CD4-positive, alpha-beta T cell treated with Interleukin-21 for 1 hour (primary cell): Measurements from ENCODE around the gene PLAC1.

Experiments
- DNase-seq: peaks from one replicate; pipeline ENCODE4 v3.0.0-alpha.2; 2020

PLAC1 gene

DNA sequence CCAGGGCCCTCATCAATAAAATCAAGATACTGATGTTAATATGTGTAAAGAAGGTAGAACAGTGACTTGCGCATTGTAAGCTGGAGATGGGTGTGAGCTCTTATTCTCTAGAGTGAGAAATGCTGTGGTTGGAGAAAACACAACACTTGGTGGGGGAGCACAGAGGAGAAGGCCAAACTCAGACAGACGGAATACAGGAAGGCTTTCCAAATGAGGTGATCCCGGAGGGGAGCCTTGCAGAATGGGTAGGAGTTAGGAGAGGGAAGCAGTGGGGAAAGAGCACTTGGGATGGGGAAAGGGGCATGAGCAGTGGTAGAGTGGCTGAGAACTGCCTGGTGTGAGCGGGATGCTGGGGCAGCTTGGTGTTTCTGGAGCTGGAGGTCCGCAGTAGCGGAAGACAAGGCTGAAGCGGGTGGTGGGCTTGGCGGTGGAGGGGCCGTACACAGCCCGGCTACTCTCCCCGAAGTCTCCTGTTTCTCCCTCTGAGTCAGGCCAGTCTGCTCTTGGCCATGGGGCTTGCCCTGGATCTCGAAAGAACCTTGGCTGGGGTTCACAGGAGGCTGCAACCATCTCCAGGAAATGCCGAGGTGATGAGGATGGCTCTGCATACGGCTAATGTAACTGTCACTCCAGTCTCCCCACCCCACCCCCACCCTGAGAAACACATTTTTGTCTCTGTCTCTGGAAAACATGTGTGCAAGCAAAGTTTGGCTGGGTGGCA is 11.3 kb upstream of the PLAC1 start:
- DNase-seq: no peak

DNA sequence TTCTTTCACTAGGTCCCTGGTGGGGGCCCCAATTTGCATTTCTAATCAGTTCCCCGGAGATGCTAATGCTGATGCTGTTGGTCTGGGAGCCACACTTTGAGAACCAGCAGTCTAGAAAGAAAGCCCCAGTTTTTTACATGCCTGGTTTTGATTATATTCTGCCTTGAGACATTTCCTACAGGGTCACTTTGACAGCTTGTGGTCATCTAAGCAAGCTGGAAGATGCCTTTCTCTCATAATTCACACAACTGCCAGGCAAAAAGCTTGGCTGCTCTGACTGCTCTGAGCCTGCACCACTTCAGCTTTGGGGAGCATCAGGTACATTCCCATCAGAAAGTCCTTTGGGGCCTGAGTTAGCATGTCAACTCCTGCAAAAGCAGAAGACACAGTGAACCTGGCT is 5.9 kb upstream of the PLAC1 start:
- no peak for DNase-seq

DNA sequence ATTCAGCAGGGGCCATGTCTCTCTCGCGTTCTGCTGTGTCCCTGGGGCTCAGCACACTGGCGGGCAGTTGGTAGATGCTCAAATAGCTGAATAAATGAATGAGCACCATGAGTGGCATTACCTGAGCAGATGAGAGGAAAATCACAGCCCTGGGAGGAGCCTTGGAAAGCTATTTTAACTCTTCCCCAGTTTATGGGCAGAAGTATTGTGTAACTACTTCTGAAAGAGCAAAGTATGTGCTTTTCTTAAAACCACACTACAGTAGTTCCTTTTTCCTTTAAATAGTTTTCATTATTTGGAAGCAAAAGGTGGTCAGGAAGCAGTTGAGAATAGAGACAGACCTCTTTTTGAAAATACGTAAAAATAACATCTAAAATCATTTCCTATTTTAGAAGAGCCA is 3.0 kb upstream of the PLAC1 start:
- no peak for DNase-seq

DNA sequence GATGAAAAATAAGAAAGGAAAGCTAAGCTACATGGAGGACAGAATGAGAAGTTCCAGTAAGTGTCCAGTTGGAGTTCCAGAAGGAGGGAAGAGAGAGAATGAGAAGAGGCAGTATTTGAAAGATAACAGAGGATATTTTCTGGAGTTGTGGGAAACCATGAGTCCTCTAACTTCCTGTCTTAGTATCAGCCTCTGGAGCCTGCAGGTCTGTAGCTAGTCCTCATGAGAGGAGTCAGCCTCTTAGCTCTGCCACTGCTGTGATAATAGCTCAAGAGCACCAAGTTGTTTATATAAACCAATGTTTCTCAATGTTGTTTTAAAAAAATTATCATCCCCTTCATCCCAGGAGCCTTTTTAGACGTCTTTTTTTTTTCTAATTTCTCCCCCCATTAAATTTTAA is 2.4 kb upstream of the PLAC1 start:
- DNase-seq: no peak

DNA sequence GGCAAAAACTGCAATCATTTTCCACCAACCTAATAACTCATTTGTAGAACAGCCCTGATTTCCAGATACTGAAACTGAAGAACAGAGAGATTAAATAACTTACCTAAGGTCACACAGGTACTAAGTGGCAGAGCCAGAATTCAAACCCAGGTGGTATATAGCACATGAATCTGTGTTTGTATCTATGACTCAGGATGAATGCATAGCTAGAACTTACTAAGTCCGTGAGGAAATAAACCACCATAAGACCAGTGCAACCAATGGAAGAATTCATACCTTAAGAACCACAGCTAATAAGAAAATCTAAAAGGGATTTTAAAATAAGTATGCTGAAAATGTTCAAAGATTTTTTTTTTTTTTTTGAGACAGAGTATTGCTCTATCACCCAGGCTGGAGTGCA is 1.5 kb upstream of the PLAC1 start:
- no peak for DNase-seq

DNA sequence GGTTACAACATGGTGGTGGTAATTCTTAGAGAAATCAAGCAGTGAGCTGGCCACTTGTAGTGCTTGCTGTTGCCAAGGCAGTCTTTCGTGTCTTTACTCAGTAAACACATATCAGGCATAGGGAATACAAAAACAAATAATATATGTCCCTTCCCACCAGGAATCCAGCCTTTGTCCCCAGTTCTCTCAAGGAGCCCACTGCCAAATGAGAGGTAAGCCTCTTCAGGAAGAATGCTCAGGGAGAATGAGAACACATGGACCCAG is 421 bp upstream of the PLAC1 start:
- DNase-seq: no peak

DNA sequence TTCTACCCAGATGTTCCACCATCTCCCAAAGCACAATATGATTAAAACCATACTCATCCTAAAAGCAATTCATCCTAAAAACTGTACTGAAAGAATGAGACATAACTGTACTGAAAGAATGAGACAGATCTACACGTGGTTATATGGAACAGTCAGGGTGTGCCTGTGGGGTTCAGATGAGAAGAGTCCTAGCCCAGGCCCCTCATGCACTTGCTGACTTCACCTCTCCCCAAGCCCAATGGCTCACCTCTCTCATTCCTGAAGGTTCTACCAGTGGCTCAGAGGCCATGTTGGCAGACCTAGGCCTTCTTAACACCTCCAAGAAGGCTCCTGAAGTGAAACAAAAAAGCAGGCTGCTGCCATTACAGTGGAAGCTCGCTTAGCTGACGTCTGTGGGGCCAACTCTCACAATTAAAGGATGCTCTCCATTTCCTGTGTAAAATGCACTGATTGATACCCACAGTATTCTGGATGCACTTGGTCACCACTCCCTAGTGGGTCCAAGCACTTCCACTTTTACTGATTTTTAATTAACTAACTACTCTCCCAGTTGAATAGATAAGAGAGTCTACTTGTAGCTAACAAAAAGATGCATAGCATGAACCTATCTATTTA is 3.8 kb downstream of the PLAC1 start:
- no peak for DNase-seq

DNA sequence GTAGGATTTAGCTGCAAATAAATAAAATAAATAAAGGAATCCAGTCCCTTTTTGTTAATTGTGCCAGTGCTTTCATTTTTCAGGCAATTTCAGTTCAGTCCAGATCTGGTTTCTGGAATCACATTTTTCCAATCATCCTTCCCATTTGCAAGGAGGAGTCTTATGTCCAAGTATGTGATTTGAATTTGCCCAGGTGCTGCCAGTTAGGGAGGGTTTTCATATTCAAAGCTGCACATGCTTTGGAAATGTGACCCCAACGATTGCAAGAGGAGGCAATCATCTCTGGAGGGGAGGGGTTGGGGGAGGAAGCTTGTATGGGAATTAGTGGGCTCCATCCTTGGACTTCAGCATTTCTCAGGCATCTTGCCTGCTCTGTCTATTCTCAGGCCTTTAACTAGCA is 4.4 kb downstream of the PLAC1 start:
- no peak for DNase-seq

DNA sequence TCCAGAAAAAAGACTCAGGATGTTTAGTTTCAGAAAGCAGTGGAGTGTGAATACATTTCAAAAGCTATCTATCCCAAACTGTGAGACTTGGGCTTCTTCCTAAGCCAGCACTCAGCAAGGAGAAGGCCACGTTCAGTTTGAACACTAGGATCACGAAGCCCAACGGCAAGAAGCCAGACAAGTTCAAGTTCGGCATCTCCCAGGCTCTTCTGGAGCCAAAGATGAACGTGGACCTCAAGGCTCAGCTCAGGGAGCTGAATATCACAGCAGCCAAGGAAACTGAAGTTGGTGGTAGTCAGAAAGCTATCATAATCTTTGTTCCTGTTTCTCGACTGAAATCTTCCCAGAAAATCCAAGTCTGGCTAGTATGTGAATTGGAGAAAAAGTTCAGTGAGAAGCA is 7.6 kb downstream of the PLAC1 start:
- DNase-seq: no peak

DNA sequence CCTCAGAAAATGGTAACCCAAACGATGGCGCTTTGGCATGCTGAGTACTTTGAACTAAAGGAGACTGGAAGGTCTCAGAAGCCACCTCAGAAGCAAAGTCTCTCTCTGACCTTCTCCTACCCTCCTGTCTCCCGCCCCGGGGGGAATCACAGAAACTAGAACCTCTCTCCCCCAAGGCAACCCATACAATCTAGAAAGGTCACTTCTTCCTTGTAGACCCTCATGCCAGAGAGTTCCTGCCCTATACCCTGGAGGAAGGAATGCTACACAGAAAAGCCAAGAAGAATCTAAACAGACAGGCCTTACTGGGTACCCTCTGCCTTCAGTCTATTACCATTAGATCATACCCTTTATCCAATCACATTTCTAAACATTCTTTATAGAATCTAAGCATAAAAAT is 8.5 kb downstream of the PLAC1 start:
- no peak for DNase-seq

DNA sequence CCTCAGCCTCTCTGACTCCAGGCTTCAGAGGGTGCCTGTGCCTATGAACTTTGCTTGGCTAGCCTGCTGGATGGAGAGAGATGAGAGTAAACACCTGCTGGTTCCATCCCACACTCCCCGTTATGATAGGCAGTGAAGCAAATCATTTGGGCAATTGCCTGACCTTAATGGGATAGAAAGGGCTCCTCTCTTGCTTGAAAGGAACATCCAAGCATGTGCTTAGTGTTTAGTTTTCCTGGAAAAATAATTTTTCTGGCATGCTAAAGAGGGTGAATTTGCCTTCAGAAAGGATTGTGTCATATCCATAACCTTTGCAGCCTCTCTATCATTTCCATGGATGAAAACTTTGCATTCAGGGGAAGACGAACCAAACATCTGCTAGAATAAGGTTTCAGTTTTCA is 10.8 kb downstream of the PLAC1 start:
- no peak for DNase-seq

DNA sequence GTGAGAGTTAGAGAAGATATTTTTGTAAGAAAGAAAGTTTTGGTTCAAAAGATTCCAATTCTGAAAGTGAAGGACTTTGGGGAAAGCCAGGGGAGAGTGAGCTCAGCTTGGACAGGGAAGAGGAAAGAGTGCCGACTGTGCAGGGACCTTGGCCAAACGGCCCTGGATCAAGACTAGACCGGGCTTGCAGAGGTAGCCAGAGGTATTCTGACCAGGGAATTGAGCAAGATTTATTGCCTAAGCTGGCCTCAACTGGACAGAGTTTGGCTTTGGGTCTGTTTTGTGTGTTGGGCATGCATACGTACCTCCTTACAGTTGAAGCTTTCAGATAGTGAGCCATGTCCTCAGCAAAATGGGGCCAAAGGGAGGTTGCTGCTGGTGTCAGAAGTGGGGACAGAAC is 11.6 kb downstream of the PLAC1 start:
- DNase-seq: no peak

DNA sequence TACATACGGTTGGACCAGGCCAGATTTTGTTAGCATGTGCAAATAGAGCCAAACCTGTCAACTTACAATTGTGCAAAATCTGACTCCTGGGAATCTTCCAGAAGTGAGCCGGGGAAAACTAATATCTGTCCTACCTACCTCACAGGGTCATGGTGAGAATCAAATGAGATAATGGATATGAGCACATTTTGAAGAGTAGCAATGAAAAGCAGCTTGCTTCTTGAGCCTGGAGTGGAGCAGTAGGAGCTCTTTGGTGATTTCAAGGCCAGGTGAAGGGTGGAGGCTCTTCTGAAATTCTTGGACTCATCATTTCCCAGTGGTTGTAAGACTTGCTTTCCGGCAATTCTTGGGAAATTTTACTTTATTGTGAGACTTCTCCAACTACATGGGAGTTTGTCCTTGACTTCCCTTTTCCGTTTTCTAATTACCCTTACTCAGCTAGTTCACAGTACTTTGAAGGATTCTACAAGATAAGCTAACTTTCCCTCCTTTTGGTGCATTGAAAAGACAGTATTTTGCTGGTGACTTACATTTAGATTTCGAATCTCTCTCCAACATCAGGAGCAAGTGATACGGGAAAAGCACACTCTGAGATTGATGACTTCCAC is 12.2 kb downstream of the PLAC1 start:
- DNase-seq: no peak

DNA sequence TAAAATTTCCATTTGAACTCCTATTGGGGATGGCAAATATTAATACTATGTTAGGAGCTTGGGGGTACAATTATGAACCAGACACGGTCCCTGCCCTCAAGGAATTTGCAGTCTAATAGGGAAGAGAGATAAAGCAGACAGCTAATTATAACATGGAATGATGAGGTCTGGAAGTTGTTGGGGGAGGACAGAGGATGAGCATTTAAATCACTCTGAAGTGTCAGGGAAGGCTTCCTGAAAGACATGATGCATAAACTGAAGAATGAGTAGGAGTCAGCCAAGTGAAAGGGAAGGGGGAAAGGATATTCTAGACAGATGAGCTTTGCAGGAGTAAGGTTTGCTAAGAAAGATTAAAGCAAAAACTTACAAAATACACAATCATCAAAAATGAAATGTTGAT is 15.9 kb downstream of the PLAC1 start:
- DNase-seq: no peak

DNA sequence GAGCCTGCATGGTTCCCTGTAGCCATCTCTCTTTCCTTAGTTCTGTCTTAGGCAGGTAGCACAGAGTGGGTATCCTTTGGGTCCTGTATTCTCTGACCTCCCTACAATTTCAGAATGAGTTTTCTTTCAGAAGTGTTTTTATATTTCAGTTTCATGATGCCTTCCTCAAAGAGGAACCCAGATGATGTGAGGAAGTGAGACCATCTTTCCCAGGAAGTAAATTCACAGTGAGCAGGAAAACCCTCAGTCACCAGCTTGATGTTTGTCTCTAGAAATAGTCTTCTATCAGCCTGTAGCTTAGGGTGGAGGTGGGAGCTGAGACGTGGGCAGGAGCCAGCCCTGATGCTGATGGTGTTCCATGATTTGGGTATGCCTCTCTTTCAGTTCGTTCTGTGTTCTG is 16.9 kb downstream of the PLAC1 start:
- DNase-seq: no peak

DNA sequence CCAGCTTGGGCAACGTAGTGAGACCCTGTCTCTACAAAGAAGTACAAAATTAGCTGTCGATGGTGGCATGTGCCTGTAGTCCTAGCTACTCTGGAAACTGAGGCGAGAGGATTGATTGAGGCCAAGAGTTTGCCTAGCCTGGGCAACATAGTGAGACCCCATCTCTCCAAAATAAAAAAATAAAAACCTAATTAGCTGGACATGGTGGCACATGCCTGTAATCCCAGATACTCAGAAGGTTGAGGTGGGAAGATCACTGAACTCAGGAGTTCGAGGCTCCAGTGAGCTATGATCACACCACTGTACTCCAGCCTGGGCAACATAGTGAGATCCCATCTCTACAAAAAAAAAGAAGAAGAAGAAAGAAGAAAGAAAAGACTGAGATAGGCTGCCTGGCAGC is 17.4 kb downstream of the PLAC1 start:
- DNase-seq: no peak

DNA sequence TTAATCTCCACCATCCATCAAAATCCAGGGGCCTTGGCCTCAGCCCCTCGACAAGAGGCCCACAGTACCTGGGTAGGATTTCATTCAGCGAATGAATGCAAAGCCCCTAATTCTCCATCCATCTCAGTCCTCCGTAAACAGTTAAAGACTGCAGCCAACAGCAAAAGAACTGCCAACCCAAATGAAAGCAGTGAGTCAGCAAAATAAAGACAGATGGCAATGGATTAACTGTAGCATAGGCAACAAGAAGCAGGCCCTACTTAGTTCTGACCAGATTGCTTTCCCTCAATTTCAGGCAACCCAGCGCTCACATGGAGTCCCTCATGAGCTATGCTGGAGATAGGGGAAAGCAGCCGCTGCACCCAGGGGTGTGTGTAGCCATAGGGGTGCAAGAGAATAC is 21.4 kb downstream of the PLAC1 start:
- DNase-seq: no peak

DNA sequence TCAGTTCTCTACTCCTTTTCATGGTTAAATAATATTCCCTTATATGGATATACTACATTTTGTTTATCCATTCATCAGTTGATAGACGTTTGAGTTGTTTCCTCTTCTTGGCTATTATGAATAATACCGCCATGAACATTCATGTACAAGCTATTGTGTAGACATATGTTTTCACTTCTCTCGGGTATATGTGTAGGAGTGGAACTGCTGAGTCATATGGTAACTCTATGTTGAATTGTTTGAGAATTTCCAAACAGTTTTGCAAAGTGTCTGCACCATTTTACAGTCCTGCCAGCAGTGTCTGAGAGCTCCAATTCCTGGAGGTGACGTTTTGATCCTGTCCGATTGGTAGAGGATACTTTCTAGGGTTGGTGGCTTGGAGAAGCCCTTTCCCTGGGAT is 23.6 kb downstream of the PLAC1 start:
- no peak for DNase-seq

DNA sequence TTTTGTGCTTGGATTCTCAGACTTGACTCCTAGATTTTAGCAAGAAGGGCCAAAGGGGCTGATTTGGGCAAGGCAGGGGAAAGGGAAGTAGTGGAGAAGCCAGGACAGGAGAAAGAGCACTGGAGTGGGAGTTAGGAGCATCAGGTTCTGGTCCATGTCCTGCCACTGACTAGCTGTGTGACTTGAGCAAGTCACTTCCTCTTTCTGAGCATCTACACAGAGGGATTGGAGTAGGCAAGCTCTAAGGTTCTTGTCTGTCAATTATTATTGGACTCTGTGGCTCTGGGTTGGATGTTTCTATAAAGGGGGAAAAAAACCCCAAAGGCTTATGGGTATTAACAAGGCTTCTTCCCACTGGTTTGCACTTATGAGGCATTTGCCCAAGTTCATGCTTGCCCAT is 24.4 kb downstream of the PLAC1 start:
- no peak for DNase-seq

DNA sequence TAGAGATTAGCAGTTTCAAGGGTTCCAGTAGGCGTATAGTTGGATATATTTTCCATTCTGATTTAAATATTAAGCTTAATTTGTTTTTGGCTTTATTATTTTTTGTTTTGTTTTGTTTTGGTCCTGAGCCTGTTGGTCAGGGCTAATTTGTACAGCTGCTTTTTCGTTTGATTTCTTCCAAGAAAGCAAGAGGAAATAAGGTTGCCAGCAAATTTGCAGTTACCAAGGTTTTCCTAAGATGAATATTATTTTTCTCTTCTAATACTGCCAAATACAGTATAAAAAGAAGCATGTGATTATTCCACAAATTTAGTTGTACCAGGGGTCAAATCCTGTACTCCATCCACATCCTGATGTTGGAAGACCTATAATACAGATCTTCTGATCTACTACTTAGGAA is 24.9 kb downstream of the PLAC1 start:
- no peak for DNase-seq

DNA sequence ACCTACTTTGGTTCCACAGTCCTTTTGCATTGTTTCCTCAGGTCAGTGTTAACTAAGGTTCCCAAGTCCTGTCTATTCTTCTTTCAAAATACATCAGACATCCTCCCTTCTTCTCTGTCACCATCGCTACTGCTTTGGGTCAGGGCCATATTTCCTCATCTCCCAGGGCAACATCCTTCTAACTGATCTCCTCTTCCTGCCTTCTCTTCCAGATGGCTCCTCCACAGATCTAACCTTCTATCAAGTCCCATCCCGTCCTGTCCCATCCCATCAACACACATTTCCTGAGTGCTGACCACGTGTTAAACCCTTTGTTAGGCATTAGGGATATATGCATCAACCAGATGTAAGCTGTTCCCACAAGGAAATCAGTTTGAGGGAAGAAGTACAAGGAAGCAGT is 25.9 kb downstream of the PLAC1 start:
- DNase-seq: no peak

DNA sequence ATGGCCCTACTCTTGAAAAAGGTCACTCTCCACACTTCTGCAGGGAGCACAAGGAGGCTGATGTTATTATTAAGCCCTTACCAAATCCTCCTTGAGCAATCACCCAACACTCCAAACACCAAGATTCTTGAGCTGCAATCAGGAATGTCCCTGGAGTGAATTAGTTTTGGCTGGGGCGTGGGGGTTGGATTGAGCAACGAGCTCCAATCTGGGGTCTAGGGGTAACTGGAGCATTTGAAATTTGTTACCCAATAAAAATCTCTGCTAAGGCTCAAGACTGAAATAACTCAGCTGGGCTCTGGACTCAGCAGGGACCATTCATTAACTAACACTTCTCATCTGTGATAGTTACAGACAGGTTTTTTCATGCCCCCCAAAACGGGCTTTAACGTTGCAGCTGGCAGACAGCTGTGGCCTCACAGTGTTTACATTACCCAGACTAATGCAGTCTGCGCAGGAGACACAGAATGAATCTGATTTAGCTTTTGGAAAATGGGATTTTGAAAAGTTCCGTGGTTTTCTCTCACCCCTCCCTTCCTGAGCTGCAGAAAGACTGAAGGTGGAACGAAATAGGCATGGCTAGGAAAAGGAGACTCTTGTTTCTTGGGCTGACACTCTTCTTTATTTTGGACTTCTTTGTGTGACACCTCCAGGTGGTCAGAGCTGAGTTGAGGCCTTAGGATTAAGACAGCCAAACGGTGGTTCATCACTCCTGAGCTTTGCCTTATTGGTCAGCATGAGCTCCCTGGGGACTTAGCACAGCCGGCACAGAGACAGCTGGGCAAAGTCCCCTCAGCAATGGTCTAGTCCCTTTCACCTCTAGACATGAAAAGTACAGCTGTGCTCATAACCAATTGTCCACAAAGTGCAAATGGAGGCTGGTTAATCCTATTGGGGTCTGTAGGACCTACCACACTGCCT is 26.6 kb downstream of the PLAC1 start:
- DNase-seq: no peak

DNA sequence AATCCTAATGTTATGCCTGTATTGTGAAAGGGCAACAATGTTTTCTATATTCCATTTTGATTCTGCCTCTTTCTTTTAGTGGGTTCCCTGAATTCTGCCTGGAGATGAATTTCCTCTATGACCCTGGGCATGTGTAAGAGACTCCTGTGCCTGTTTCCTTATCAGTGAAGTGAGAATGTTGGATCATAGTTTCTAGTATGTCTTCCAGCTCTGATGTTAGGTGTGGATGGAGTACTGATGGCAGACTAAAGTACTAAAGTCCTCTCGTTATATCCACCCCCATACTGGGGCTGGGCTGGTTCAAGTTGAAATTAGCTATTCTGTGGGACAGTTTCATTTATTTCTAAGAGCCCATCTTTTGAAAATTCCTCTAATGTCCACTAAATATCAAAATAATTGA is 29.6 kb downstream of the PLAC1 start:
- no peak for DNase-seq

DNA sequence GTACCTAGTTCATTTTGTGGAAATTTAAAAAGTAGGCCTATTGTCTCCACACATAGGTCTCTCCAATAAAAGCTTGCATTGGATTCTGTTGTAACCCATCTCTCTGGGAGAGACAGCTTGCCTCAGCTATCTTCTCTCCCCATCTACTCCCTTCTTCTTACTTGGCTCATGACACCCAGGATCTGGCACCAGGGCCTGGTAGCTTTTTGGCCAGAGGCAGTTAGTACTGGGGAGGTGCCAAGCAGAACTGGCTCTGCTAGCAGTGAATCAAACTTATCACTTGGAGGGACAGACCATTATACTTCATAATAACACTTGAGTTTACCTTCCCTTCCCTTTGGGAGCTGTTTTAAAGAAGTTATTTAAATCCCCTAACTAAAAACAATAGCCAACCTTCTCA is 31.8 kb downstream of the PLAC1 start:
- no peak for DNase-seq
